Muscle layer of duodenum (tissue), 2 donors: ENCODE data around the gene ASCC1.

ENCODE experiments used
- H3K27ac ChIP-seq: one replicate; pipeline ENCODE4 v1.7.0; 2013; ENCODE audit warnings: mild to moderate bottlenecking, low read length
- H3K27me3 ChIP-seq: one replicate; pipeline ENCODE4 v1.7.0; 2013; ENCODE audit warnings: low read depth, mild to moderate bottlenecking, control low read depth, low read length
- H3K36me3 ChIP-seq, 2 donors: one replicate each; pipeline ENCODE4 v1.7.0; 2013; ENCODE audit warnings: low read length in 2 of 2, control low read depth in 1 of 2, mild to moderate bottlenecking in 1 of 2; ENCODE audit not compliant: insufficient read depth in 2 of 2, control insufficient read depth in 1 of 2
- H3K4me1 ChIP-seq, 2 donors: one replicate each; pipeline ENCODE4 v1.7.0; 2013; ENCODE audit warnings: low read length in 2 of 2, mild to moderate bottlenecking in 2 of 2, control low read depth in 1 of 2, moderate library complexity in 1 of 2; ENCODE audit not compliant: insufficient read depth in 2 of 2, control insufficient read depth in 1 of 2
- H3K4me3 ChIP-seq, 2 donors: one replicate each; pipeline ENCODE4 v1.7.0; 2013; ENCODE audit warnings: low read length in 2 of 2, low read depth in 1 of 2, mild to moderate bottlenecking in 1 of 2
- H3K9me3 ChIP-seq, 2 donors: one replicate each; pipeline ENCODE4 v1.7.0; 2013; ENCODE audit warnings: low read length in 2 of 2, control low read depth in 1 of 2, mild to moderate bottlenecking in 1 of 2; ENCODE audit not compliant: control insufficient read depth in 1 of 2
- donor health status: healthy.

Gene ASCC1

GRCh38 chr10:72066318-72067284, 149.5 kb downstream of the ASCC1 start:
- H3K27me3 ChIP-seq, result no peaks in the 10 kb centered on the region
- H3K4me3 ChIP-seq, result no peak overlapping the region
- no peak overlapping the region for H3K27ac ChIP-seq
- no peaks in the 10 kb centered on the region for H3K36me3 ChIP-seq
- H3K4me1 ChIP-seq, result peaks cover 3 to 11% of the 10 kb centered on the region in 2 donors
- no peaks in the 10 kb centered on the region for H3K9me3 ChIP-seq

- Histone ChIP-seq H3K27ac (no peak overlapping the region), H3K9me3 (no peaks in the 10 kb centered on the region), H3K4me1 (peaks cover 3 to 11% of the 10 kb centered on the region in 2 donors), H3K4me3 (no peak overlapping the region), H3K27me3 (no peaks in the 10 kb centered on the region), H3K36me3 (no peaks in the 10 kb centered on the region)
Observed at GRCh38 chr10:72065439-72066025, 150.5 kb downstream of the ASCC1 start.

GRCh38 chr10:72063703-72064391, 152.2 kb downstream of the ASCC1 start:
- H3K27me3 ChIP-seq, result no peaks in the 10 kb centered on the region
- H3K4me3 ChIP-seq, result no peak overlapping the region
- H3K36me3 ChIP-seq, result no peaks in the 10 kb centered on the region
- H3K9me3 ChIP-seq, result no peaks in the 10 kb centered on the region
- H3K4me1 ChIP-seq, result peaks cover 3 to 11% of the 10 kb centered on the region in 2 donors
- no peak overlapping the region for H3K27ac ChIP-seq

GRCh38 chr10:72062832-72063702, 153.0 kb downstream of the ASCC1 start:
- H3K27ac ChIP-seq, result no peak overlapping the region
- no peaks in the 10 kb centered on the region for H3K9me3 ChIP-seq
- H3K27me3 ChIP-seq, result no peaks in the 10 kb centered on the region
- H3K4me3 ChIP-seq, result no peak overlapping the region
- no peaks in the 10 kb centered on the region for H3K36me3 ChIP-seq
- H3K4me1 ChIP-seq, result peaks cover 3 to 9% of the 10 kb centered on the region in 2 donors

GRCh38 chr10:72062382-72062781, 153.7 kb downstream of the ASCC1 start:
- no peaks in the 10 kb centered on the region for H3K36me3 ChIP-seq
- no peaks in the 10 kb centered on the region for H3K9me3 ChIP-seq
- no peak overlapping the region for H3K27ac ChIP-seq
- H3K4me3 ChIP-seq, result no peak overlapping the region
- H3K4me1 ChIP-seq, result peaks cover 2 to 3% of the 10 kb centered on the region in 2 donors
- H3K27me3 ChIP-seq, result no peaks in the 10 kb centered on the region

GRCh38 chr10:72061930-72062329, 154.1 kb downstream of the ASCC1 start:
- H3K27ac ChIP-seq, result no peak overlapping the region
- H3K4me3 ChIP-seq, result no peak overlapping the region
- H3K4me1 ChIP-seq, result peaks cover 0 to 3% of the 10 kb centered on the region in 2 donors
- H3K36me3 ChIP-seq, result no peaks in the 10 kb centered on the region
- no peaks in the 10 kb centered on the region for H3K9me3 ChIP-seq
- no peaks in the 10 kb centered on the region for H3K27me3 ChIP-seq

- H3K27ac ChIP-seq, result no peak overlapping the region
- H3K9me3 ChIP-seq, result no peaks in the 10 kb centered on the region
Observed at GRCh38 chr10:72061491-72061890, 154.6 kb downstream of the ASCC1 start.

GRCh38 chr10:72059843-72060822, 155.9 kb downstream of the ASCC1 start:
- Histone ChIP-seq H3K27ac (no peak overlapping the region), H3K27me3 (no peaks in the 10 kb centered on the region), H3K4me1 (no peaks in the 10 kb centered on the region), H3K36me3 (no peaks in the 10 kb centered on the region), H3K9me3 (no peaks in the 10 kb centered on the region), H3K4me3 (no peak overlapping the region)

More at GRCh38 chr10:72061491-72061890, 154.6 kb downstream of the ASCC1 start:
- Histone ChIP-seq H3K4me1 (peaks cover 0 to under 1% of the 10 kb centered on the region in 2 donors), H3K36me3 (no peaks in the 10 kb centered on the region), H3K4me3 (no peak overlapping the region), H3K27me3 (no peaks in the 10 kb centered on the region)

GRCh38 chr10:72058989-72059842, 156.9 kb downstream of the ASCC1 start:
- no peaks in the 10 kb centered on the region for H3K36me3 ChIP-seq
- H3K27me3 ChIP-seq, result no peaks in the 10 kb centered on the region
- no peak overlapping the region for H3K27ac ChIP-seq
- no peaks in the 10 kb centered on the region for H3K9me3 ChIP-seq
- H3K4me1 ChIP-seq, result no peaks in the 10 kb centered on the region
- H3K4me3 ChIP-seq, result no peak overlapping the region
